ENCODE data around the gene LYPD6B. TPM values are rescaled to one million over a fixed set of nuclear protein-coding genes. Genes with fewer than 3 reads are reported as not detected.
A peak's percentile ranks its signal among the peaks of the same experiment; 100 is the strongest.

LYPD6B gene
- total RNA-seq, 2 experiments from 2014 or later: not detected

DNA sequence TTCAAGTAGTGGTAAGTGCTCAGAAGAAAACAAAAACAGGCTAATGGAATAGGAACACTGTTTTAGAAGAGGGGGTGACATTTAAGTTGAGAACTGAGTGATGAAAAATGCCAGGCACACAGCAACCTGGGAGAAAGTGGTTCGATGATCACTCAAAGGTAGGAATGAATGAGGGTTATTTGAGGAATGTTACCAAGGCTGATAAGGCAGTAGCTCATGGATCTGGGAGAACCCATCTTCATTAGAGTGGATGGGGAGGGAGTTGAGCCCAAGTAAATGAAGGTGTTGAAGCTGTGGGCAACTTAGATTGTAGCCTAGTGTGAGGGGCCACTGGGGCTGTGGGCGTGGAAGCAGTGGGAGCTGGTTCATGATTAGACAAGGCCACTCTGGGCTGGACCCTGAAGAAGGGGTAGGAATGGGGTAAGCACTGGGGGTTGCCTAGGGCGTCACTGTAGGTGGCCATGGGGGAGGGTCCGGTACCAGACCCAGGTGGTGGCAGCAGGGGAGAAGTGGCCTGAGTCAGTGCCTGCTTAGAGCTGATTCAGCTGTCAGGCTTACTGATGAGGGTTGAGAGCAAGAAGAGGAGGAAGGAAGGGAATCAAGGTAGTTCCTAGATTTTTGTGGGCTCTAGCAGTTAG lies 22.5 kb upstream of the LYPD6B start:
- no peak for ATAC-seq
- CTCF ChIA-PET: interaction anchor here (0.6 to 2.7 kb wide), 11 partner anchors 9 to 1217 kb away, joined by 3 to 33 read pairs (median 3); no protein-coding TSS in a partner anchor

DNA sequence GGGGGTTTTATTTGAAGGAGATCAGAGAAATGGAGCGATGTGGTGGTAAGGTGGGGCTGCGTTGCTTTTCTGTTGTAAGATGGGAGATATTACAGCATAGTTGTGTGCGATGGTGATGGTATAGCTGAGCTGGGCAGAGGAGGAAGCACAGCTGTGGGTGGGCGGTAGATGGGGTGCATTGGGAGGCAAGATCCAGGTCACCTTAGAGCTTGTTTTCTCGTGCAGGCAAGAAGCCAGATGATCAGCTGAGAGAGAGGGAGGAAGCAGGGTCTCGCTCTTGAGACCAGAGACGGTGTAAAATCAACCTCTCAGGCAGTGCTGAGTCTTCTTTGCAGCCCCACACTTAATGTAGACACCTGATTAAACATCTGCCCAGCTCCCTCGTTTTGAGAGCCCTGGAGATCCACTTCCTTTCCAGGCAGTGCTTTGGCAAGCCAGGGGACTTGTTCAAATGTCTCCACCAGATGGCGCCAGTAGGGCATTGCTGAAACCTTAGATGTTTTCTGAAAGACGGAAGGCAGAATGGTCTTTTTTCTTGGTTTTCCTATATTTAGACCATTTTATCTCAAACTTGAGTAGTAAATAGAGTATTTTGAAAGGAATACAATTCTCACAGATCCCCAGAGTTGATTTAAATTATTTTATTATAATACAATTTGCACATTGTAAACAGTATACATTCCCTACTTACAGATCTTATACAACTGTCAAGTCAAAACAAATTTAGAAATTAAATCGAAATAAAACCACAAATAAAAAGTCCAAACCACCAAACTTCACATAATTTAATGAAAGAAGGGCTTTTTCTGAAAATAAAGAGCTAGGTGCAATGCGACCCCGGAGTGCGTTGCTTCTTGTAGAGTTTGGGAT lies 21.1 kb upstream of the LYPD6B start:
- POLR2A ChIA-PET: interaction anchor here (0.6 to 1.2 kb wide), 2 partner anchors 275 to 544 kb away, joined by 3 read pairs; no protein-coding TSS in a partner anchor
- no peaks in the 10 kb centered on the region for H3K9me3 Mint-ChIP-seq (ENCODE audit: insufficient read depth)
- ATAC-seq (peak; percentile 81), DNase-seq (peak; percentile 85)
- CTCF ChIA-PET: interaction anchor here (0.6 to 2.7 kb wide), 49 partner anchors 8 to 1219 kb away, joined by 3 to 33 read pairs (median 4); partner anchors contain the start of gene LYPD6B
- no peaks in the 10 kb centered on the region for H3K36me3 Mint-ChIP-seq (ENCODE audit: low read depth)
- no peaks in the 10 kb centered on the region for H3K4me1 Mint-ChIP-seq (ENCODE audit: low read depth)
- no peak overlapping the region for H3K4me3 Mint-ChIP-seq
- no peak overlapping the region for H3K27ac Mint-ChIP-seq
- H3K27me3 Mint-ChIP-seq (ENCODE audit: low read depth): no peaks in the 10 kb centered on the region

More for the DNA sequence above, 22.5 kb upstream of the LYPD6B start:
- Mint-ChIP-seq H3K27ac (no peak overlapping the region), H3K4me1 (ENCODE audit: low read depth) (no peaks in the 10 kb centered on the region), H3K9me3 (ENCODE audit: insufficient read depth) (no peaks in the 10 kb centered on the region), H3K27me3 (ENCODE audit: low read depth) (no peaks in the 10 kb centered on the region), H3K36me3 (ENCODE audit: low read depth) (no peaks in the 10 kb centered on the region), H3K4me3 (no peak overlapping the region)
- POLR2A ChIA-PET: interaction anchor here (1.2 kb wide), 1 partner anchor 545 kb away, joined by 3 read pairs; no protein-coding TSS in a partner anchor
- no peak for DNase-seq

DNA sequence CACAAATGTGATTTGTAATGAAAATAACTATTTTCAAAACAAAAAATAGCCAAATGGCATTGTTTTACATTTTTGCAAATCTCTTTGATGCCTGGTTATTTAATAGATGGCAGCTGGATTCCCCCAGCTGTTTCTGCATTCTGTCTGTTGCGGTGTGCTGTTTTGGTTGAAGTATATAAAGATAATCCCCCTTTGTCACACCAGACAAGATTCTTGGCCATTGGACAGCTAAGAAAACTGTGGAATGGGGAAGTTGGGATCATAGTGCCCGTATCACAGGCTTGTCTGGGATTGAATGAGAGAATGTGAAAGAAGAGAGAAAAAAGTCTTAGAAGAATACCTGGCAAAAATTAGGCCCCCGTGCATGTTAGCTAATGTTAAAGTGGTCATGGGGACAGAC lies 19.5 kb upstream of the LYPD6B start:
- no peaks in the 10 kb centered on the region for H3K36me3 Mint-ChIP-seq (ENCODE audit: low read depth)
- H3K4me1 Mint-ChIP-seq (ENCODE audit: low read depth): no peaks in the 10 kb centered on the region
- POLR2A ChIA-PET: no interaction called here
- H3K27ac Mint-ChIP-seq: no peak overlapping the region
- H3K4me3 Mint-ChIP-seq: no peak overlapping the region
- DNase-seq: no peak
- no peak for ATAC-seq
- H3K9me3 Mint-ChIP-seq (ENCODE audit: insufficient read depth): no peaks in the 10 kb centered on the region
- CTCF ChIA-PET: interaction anchor here (1.1 to 1.4 kb wide), 2 partner anchors 9 to 542 kb away, joined by 3 to 4 read pairs; no protein-coding TSS in a partner anchor
- H3K27me3 Mint-ChIP-seq (ENCODE audit: low read depth): no peaks in the 10 kb centered on the region

DNA sequence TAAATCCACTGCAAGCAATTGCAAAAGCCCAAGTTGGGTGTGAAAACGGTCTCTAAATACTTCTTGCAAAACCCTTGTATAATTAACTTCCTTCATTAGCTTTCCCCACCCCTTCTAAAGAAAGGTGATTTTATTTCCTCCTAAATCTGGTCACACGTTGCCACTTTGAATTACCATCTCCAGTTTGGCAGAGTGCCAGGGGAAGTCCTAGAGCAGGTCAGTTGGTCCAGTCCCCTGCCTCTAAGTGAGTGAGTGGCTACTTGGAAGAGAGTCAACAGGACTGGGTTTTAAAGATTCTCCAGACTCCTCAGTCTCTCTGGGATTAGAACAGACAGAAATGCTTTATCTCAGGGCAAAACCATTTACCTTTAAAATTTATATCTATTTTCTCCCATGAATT lies 18.7 kb upstream of the LYPD6B start:
- ChIA-PET POLR2A (no interaction called here), CTCF (interaction anchor here (1.1 kb wide), 1 partner anchor 542 kb away, joined by 4 read pairs; no protein-coding TSS in a partner anchor)
- no peak overlapping the region for H3K27ac Mint-ChIP-seq
- no peak for ATAC-seq
- no peak overlapping the region for H3K4me3 Mint-ChIP-seq
- no peaks in the 10 kb centered on the region for H3K27me3 Mint-ChIP-seq (ENCODE audit: low read depth)
- no peaks in the 10 kb centered on the region for H3K36me3 Mint-ChIP-seq (ENCODE audit: low read depth)
- H3K9me3 Mint-ChIP-seq (ENCODE audit: insufficient read depth): no peaks in the 10 kb centered on the region
- no peaks in the 10 kb centered on the region for H3K4me1 Mint-ChIP-seq (ENCODE audit: low read depth)
- DNase-seq: no peak

DNA sequence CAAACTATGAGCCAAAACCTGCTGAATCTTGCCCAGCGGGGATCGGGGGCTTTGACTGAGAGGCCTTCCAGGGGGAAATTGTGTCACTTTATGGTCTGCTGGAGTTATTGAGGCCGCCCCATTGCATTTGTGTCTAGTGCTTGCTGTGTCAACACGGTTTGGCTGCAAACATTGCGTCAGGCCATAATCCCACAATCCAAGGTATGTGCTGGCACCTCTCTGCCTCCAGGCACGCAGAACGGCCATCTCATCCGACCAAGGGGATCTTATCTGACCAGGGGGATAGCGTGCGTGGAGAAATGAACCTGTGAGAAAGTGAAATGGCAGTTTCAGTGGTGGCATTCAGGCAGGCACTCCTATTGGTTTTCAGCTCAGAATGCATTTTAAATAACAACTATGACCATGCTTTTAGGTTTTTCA lies 18.1 kb upstream of the LYPD6B start:
- CTCF ChIA-PET: no interaction called here
- H3K27me3 Mint-ChIP-seq (ENCODE audit: low read depth): no peaks in the 10 kb centered on the region
- no peak for ATAC-seq
- DNase-seq: no peak
- H3K4me3 Mint-ChIP-seq: no peak overlapping the region
- no peaks in the 10 kb centered on the region for H3K36me3 Mint-ChIP-seq (ENCODE audit: low read depth)
- H3K27ac Mint-ChIP-seq: no peak overlapping the region
- H3K9me3 Mint-ChIP-seq (ENCODE audit: insufficient read depth): no peaks in the 10 kb centered on the region
- POLR2A ChIA-PET: no interaction called here
- no peaks in the 10 kb centered on the region for H3K4me1 Mint-ChIP-seq (ENCODE audit: low read depth)

DNA sequence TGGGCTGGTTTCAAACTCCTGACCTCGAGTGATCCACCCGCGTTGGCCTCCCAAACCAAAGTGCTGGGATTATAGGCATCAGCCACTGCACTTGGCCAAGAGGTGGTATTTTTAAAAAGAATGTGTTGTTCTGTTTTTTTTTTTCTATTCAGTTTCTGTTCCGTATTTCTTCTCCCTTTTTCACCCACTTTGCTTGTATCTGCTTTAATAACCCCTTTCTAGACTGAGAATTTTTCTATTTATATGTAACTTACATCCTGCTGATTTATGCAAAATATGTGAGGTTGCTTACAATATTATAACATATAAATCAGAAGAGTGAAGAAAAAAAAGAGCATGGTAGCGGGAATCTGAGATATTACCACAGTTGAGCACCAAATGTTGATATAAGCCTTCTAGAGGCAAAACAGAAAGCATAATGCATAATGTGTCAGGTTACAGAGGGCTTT lies 17.2 kb upstream of the LYPD6B start:
- H3K36me3 Mint-ChIP-seq (ENCODE audit: low read depth): no peaks in the 10 kb centered on the region
- no peak overlapping the region for H3K27ac Mint-ChIP-seq
- no peak for ATAC-seq
- peaks cover under 1% of the 10 kb centered on the region for H3K27me3 Mint-ChIP-seq (ENCODE audit: low read depth)
- H3K4me3 Mint-ChIP-seq: no peak overlapping the region
- H3K4me1 Mint-ChIP-seq (ENCODE audit: low read depth): no peaks in the 10 kb centered on the region
- POLR2A ChIA-PET: no interaction called here
- CTCF ChIA-PET: no interaction called here
- DNase-seq: no peak
- no peaks in the 10 kb centered on the region for H3K9me3 Mint-ChIP-seq (ENCODE audit: insufficient read depth)

DNA sequence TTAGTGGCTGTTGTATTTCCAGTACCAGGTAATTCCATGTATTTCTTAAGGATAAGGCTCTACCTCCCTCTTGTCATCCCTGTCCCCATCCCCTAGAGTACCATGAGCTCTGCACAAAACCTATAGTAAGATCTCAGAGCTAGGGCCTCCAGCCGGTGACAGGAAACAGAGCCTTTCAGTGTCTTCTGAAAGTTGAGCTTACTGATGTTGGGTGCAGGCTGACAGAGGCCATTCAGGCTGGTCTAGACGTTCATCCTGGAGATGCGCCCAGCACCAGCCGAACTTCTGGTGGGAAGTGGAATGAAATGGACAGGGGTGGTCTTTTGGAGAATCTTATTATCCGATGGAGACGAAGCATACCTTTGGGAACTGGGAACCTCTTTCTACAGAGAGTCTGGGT lies 16.7 kb upstream of the LYPD6B start:
- ATAC-seq: no peak
- H3K27me3 Mint-ChIP-seq (ENCODE audit: low read depth): peaks cover 2% of the 10 kb centered on the region
- no peak for DNase-seq
- ChIA-PET POLR2A (no interaction called here), CTCF (no interaction called here)
- H3K27ac Mint-ChIP-seq: no peak overlapping the region
- no peaks in the 10 kb centered on the region for H3K36me3 Mint-ChIP-seq (ENCODE audit: low read depth)
- H3K9me3 Mint-ChIP-seq (ENCODE audit: insufficient read depth): no peaks in the 10 kb centered on the region
- no peak overlapping the region for H3K4me3 Mint-ChIP-seq
- H3K4me1 Mint-ChIP-seq (ENCODE audit: low read depth): no peaks in the 10 kb centered on the region

DNA sequence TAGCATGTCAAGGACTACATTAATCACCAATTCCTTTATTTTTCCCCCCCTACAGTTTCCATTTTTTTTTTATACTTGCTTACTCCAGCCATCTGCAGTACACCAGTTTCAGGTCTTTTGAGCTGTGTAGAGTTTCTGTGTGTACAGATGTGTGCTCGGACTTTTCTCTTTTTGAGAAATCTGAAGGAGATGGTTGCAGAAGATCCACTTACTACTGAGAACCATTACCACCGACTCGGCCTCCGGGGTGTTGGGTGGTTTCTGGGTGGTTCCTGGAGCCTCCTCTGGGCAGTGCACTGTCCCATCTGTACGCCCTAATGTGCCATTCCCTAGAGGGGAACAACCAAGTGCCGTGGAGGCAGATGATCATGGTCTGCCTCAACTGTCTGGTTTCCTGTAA lies 15.4 kb upstream of the LYPD6B start:
- ATAC-seq (no peak), DNase-seq (no peak)
- H3K4me1 Mint-ChIP-seq (ENCODE audit: low read depth): no peaks in the 10 kb centered on the region
- ChIA-PET CTCF (no interaction called here), POLR2A (no interaction called here)
- no peak overlapping the region for H3K4me3 Mint-ChIP-seq
- no peaks in the 10 kb centered on the region for H3K9me3 Mint-ChIP-seq (ENCODE audit: insufficient read depth)
- H3K36me3 Mint-ChIP-seq (ENCODE audit: low read depth): no peaks in the 10 kb centered on the region
- H3K27me3 Mint-ChIP-seq (ENCODE audit: low read depth): peaks cover 2% of the 10 kb centered on the region
- H3K27ac Mint-ChIP-seq: no peak overlapping the region

DNA sequence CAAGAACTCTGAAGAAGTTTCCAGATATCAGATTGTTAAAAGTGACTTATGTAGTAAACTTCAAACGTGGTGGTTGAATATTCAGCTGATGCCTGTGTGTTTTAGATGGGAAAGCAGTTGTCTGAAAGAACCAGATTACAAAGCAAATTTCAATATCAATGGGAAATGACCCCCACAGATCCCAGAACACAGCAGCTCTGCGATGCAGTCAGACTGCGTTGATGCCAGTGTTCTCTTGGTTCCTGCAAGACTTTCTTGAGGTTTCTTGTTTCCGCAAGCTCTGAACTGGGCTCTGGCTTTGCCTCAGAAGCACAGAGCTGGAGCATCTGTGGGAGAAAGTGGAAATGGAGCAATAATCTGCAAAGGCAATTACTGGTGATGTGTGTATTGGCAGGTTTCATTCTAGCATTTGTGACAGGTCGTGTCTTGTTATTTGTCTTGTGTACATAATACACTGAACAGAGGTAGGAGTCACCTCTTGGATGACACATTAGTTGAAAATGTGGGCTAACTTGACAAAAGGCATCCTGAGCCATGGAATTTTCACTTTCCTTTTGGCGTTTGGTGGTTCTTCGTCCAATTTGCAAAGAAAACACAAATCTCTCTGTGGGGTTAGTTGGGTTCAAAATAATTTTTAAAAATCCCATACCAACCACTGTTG lies 10.8 kb upstream of the LYPD6B start:
- ATAC-seq (no peak), DNase-seq (no peak)
- H3K27ac Mint-ChIP-seq: no peak overlapping the region
- H3K27me3 Mint-ChIP-seq (ENCODE audit: low read depth): peaks cover 2% of the 10 kb centered on the region
- no peaks in the 10 kb centered on the region for H3K9me3 Mint-ChIP-seq (ENCODE audit: insufficient read depth)
- H3K4me3 Mint-ChIP-seq: no peak overlapping the region
- ChIA-PET POLR2A (no interaction called here), CTCF (interaction anchor here (0.6 to 1.5 kb wide), 3 partner anchors 9 to 529 kb away, joined by 3 to 6 read pairs (median 3); no protein-coding TSS in a partner anchor)
- H3K4me1 Mint-ChIP-seq (ENCODE audit: low read depth): peaks cover 7% of the 10 kb centered on the region
- no peaks in the 10 kb centered on the region for H3K36me3 Mint-ChIP-seq (ENCODE audit: low read depth)

DNA sequence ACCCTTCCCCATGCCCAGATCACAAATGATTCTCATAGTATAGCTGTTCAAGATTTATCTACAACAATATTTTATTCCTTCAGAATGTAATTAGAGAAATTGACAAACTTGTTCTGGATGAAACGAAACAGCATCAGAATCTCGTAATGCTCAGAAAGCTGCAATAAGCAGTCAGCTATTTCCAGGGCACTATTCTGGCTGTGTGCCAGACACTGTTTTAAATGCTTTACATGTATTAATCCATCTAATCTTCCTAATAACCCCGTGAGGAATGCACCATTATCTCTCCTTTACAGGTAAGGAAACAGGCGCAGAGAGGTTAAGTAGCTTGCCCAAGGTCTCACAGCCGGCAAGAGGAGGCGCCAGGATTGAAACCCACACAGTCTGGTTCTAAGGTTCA lies 10.1 kb upstream of the LYPD6B start:
- Mint-ChIP-seq H3K27me3 (ENCODE audit: low read depth) (peaks cover 2% of the 10 kb centered on the region), H3K9me3 (ENCODE audit: insufficient read depth) (no peaks in the 10 kb centered on the region), H3K4me3 (no peak overlapping the region), H3K36me3 (ENCODE audit: low read depth) (no peaks in the 10 kb centered on the region), H3K27ac (no peak overlapping the region), H3K4me1 (ENCODE audit: low read depth) (peaks cover 7% of the 10 kb centered on the region)
- DNase-seq (no peak), ATAC-seq (no peak)
- CTCF ChIA-PET: interaction anchor here (0.6 to 1.5 kb wide), 4 partner anchors 10 to 528 kb away, joined by 3 to 6 read pairs (median 3); no protein-coding TSS in a partner anchor
- POLR2A ChIA-PET: no interaction called here

DNA sequence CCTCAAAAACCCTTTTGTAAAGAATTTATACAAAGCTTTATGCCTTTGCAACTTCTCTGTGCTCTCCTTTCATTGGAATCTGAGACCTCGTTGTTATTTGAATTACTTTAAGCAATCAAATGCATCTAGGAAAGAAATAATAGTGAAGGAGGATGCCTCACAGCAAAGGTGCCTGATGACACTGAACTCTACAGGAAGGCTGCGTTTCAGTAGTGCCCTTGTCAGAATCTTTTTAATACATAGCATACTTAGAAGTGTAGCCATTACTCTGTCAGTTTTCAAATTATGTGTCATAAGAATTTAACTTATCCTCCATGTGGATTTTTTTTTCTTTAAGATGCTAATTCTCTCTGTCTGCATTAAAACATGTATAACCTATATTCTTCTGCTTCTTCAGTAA lies 9.6 kb upstream of the LYPD6B start:
- DNase-seq (no peak), ATAC-seq (no peak)
- CTCF ChIA-PET: interaction anchor here (1.4 to 2.6 kb wide), 4 partner anchors 11 to 12 kb away, joined by 3 to 9 read pairs (median 4); no protein-coding TSS in a partner anchor
- Mint-ChIP-seq H3K27ac (no peak overlapping the region), H3K9me3 (ENCODE audit: insufficient read depth) (no peaks in the 10 kb centered on the region), H3K27me3 (ENCODE audit: low read depth) (peaks cover 6% of the 10 kb centered on the region), H3K4me1 (ENCODE audit: low read depth) (peaks cover 7% of the 10 kb centered on the region), H3K36me3 (ENCODE audit: low read depth) (no peaks in the 10 kb centered on the region), H3K4me3 (no peak overlapping the region)
- POLR2A ChIA-PET: no interaction called here
